HCT116 (cell line): ENCODE measurements around the gene MORC1. TPM values are rescaled to one million over a fixed set of nuclear protein-coding genes. Genes with fewer than 3 reads are reported as not detected.

ENCODE experiments used
- ATAC-seq: fragments of 200-7000 bp; cut with Tn5 transposase; 2 replicates; pipeline ENCODE4 v1.9.1; 2020; ENCODE audit warnings: mild to moderate bottlenecking, moderate library complexity
- BruUV-seq: library from RNA; stranded (reverse); fragments of 400-500 nt; replicated peaks from 2 replicates; lab custom pipeline; 2021; lab: Mats Ljungman, UMichigan
- CTCF ChIA-PET: fragments of 300-600 bp; sonication (Branson Sonifier 250); formaldehyde crosslinking; loops from one replicate; lab custom pipeline; 2021; ENCODE audit warnings: antibody characterized with exemption; lab: Charles Lee
- POLR2A ChIA-PET: fragments of 300-600, 350-600 bp; sonication (Branson Sonifier 250); formaldehyde crosslinking; loops from one replicate; lab custom pipeline; 2021; ENCODE audit warnings: antibody characterized with exemption; lab: Charles Lee
- RAD21 ChIA-PET, 2 experiments: fragments of 300-600 bp; sonication (Branson Sonifier 250); formaldehyde crosslinking; loops; one replicate each; lab custom pipeline; 2023; ENCODE audit warnings: low total read pairs in 2 of 2; ENCODE audit not compliant: uncharacterized antibody in 2 of 2, unreplicated experiment in 2 of 2, low non-redundant PET in 1 of 2; lab: Charles Lee
- DNase-seq: peaks from one replicate; pipeline ENCODE4 v3.0.0-alpha.2; 2010; ENCODE audit warnings: low read depth, low spot score
- H2AFZ ChIP-seq: fragments of 200-600 bp; shearing (Covaris generic), sonication (generic); 2 replicates; pipeline ENCODE4 v1.6.1; 2017; ENCODE audit warnings: low read depth, mixed run types, mixed read lengths, antibody characterized with exemption, low read length; ENCODE audit not compliant: poor library complexity, severe bottlenecking
- H3K27ac ChIP-seq: 2 replicates; pipeline ENCODE4 v1.5.1; 2012; ENCODE audit warnings: low read depth, low read length
- H3K27me3 ChIP-seq: fragments of 200-600 bp; sonication (generic); 2 replicates; pipeline ENCODE4 v1.6.1; 2016; ENCODE audit warnings: mixed run types, low read length, mixed read lengths; ENCODE audit not compliant: insufficient read depth
- H3K36me3 ChIP-seq, 2 experiments: fragments of 200-500 bp in 1 of 2; fragments of 200-600 bp in 1 of 2; sonication (Bioruptor generic) in 1 of 2; sonication (generic) in 1 of 2; 2 replicates each; pipeline versions ENCODE4 v1.5.1 to v1.6.1; 2014 to 2016; ENCODE audit warnings: low read length in 2 of 2, inconsistent platforms in 1 of 2, mixed read lengths in 1 of 2, mixed run types in 1 of 2; ENCODE audit not compliant: insufficient read depth in 2 of 2, control insufficient read depth in 1 of 2
- H3K4me1 ChIP-seq, 2 experiments: fragments of 200-600 bp in 1 of 2; sonication (generic) in 1 of 2; 2 replicates each; pipeline versions ENCODE4 v1.5.1 to v1.6.1; 2012 to 2017; ENCODE audit warnings: low read length in 2 of 2, inconsistent platforms in 1 of 2, mild to moderate bottlenecking in 1 of 2, mixed read lengths in 1 of 2, mixed run types in 1 of 2, moderate library complexity in 1 of 2; ENCODE audit not compliant: insufficient read depth in 2 of 2, control insufficient read depth in 1 of 2
- H3K4me2 ChIP-seq: fragments of 200-600 bp; sonication (generic); 2 replicates; pipeline ENCODE4 v1.6.1; 2017; ENCODE audit warnings: mixed run types, low read length, mixed read lengths
- H3K4me3 ChIP-seq, 2 experiments: fragments of 200-600 bp in 1 of 2; sonication (generic) in 1 of 2; replicated peaks in 1 of 2; 2 replicates each; pipeline ENCODE4 v1.5.1; 2011 to 2016; ENCODE audit warnings: low read length in 2 of 2, control low read depth in 1 of 2, low read depth in 1 of 2, mild to moderate bottlenecking in 1 of 2, mixed read lengths in 1 of 2, mixed run types in 1 of 2
- H3K79me2 ChIP-seq: fragments of 200-600 bp; sonication (generic); 2 replicates; pipeline ENCODE4 v1.6.1; 2017; ENCODE audit warnings: mild to moderate bottlenecking, mixed run types, low read length, moderate library complexity, mixed read lengths; ENCODE audit not compliant: insufficient read depth
- H3K9ac ChIP-seq: fragments of 200-600 bp; sonication (generic); 2 replicates; pipeline ENCODE4 v1.6.1; 2016; ENCODE audit warnings: low read length, mixed read lengths
- H3K9me2 ChIP-seq: fragments of 200-600 bp; sonication (generic), shearing (Covaris generic); 2 replicates; pipeline ENCODE4 v1.6.1; 2017; ENCODE audit warnings: mixed run types, mild to moderate bottlenecking, moderate library complexity; ENCODE audit not compliant: insufficient read depth
- H3K9me3 ChIP-seq, 2 experiments: fragments of 200-500 bp in 1 of 2; fragments of 200-600 bp in 1 of 2; sonication (Bioruptor generic) in 1 of 2; sonication (generic) in 1 of 2; 2 replicates each; pipeline ENCODE4 v1.6.1; 2014 to 2017; ENCODE audit warnings: low read length in 2 of 2, mixed read lengths in 2 of 2, inconsistent platforms in 1 of 2, low read depth in 1 of 2, mild to moderate bottlenecking in 1 of 2, mixed run types in 1 of 2, moderate library complexity in 1 of 2; ENCODE audit not compliant: control insufficient read depth in 1 of 2, insufficient read depth in 1 of 2
- H4K20me1 ChIP-seq: fragments of 200-600 bp; sonication (generic), shearing (Covaris generic); 2 replicates; pipeline ENCODE4 v1.6.1; 2017; ENCODE audit warnings: mixed run types, mild to moderate bottlenecking, moderate library complexity; ENCODE audit not compliant: insufficient read depth
- EZH2 ChIP-seq: fragments of 200-600 bp; sonication (generic); IDR thresholded peaks from 2 replicates; pipeline ENCODE4 v1.6.1; 2017; ENCODE audit warnings: antibody characterized with exemption, mixed run types
- FOSL1 ChIP-seq: IDR thresholded peaks from 2 replicates; pipeline ENCODE4 v1.6.1; 2012; ENCODE audit warnings: low read depth
- POLR2A ChIP-seq: IDR thresholded peaks from 2 replicates; pipeline ENCODE4 v1.7.0; 2011; ENCODE audit warnings: borderline replicate concordance; ENCODE audit not compliant: insufficient read depth, insufficient read length; ENCODE audit errors: extremely low read depth
- SRF ChIP-seq: IDR thresholded peaks from 2 replicates; pipeline ENCODE4 v1.6.1; 2012; ENCODE audit warnings: low read depth
- intact Hi-C: fragments of 100-400 bp; cut with micrococcal nuclease; formaldehyde crosslinking; loops from 2 replicates; pipeline ENCODE4 v1.10.0; 2022
- total RNA-seq: library from RNA; stranded (reverse); gene quantifications from one replicate; pipeline ENCODE4 v1.2.1, GENCODE V29; 2021; ENCODE audit not compliant: unreplicated experiment
- TF ChIP-seq, protein P1 (sequence below), 3 experiments: fragments of 200-600 bp in 1 of 3; sonication (generic) in 1 of 3; IDR thresholded peaks in 2 of 3; conservative IDR thresholded peaks in 1 of 3; 2 replicates each; pipeline ENCODE4 v1.5.1; 2012 to 2017; ENCODE audit warnings: low read depth in 2 of 3, low read length in 2 of 3, antibody characterized with exemption in 1 of 3, borderline replicate concordance in 1 of 3, control low read depth in 1 of 3, mild to moderate bottlenecking in 1 of 3, mixed read lengths in 1 of 3, mixed run types in 1 of 3, moderate library complexity in 1 of 3; ENCODE audit not compliant: insufficient read depth in 1 of 3
- TF ChIP-seq, protein P2 (sequence below): IDR thresholded peaks from 2 replicates; pipeline ENCODE4 v1.6.1; 2012; ENCODE audit warnings: low read depth

Gene MORC1
- total RNA-seq, 1 experiment from 2014 or later: not detected

DNA sequence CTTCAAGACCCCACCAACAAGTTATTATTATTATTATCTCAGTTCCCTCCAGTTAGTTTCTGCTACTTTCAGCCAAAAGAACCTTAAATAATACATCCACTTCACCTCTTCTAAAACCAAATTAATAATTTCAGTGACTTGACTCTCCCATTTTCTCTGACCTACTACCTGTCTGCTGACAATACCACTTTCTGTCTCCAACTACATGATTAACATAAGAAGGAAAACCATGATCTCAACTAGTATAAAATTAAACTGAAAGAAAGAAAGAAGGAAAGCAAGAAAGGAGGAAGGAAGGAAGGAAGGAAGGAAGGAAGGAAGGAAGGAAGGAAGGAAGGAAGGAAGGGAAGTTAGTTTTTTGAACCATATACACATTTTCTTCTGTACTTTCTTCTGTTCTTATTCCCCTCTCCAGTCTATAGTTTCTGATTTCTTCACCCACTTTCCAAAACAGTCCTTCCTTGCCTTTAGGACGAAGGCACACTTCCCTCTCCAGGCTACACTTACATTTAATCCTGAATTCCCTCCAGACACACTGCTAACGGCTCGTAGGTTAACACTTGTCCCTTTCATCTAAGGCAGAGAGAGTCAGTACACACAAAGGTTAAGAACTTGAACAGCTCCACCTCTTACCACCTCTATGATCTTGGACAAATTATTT is 84.8 kb downstream of the MORC1 start (continued):
- TF ChIP-seq, protein P1, sequence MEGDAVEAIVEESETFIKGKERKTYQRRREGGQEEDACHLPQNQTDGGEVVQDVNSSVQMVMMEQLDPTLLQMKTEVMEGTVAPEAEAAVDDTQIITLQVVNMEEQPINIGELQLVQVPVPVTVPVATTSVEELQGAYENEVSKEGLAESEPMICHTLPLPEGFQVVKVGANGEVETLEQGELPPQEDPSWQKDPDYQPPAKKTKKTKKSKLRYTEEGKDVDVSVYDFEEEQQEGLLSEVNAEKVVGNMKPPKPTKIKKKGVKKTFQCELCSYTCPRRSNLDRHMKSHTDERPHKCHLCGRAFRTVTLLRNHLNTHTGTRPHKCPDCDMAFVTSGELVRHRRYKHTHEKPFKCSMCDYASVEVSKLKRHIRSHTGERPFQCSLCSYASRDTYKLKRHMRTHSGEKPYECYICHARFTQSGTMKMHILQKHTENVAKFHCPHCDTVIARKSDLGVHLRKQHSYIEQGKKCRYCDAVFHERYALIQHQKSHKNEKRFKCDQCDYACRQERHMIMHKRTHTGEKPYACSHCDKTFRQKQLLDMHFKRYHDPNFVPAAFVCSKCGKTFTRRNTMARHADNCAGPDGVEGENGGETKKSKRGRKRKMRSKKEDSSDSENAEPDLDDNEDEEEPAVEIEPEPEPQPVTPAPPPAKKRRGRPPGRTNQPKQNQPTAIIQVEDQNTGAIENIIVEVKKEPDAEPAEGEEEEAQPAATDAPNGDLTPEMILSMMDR (IDR thresholded peaks at IDR 0.05 in 2 of 3, conservative IDR thresholded peaks at IDR 0.05 in 1 of 3; ENCODE audit: borderline replicate concordance in 1 of 3, insufficient read depth in 1 of 3, low read depth in 2 of 3, low read length in 2 of 3): no peak
- TF ChIP-seq SRF: no peak
- no peak for TF ChIP-seq POLR2A

DNA sequence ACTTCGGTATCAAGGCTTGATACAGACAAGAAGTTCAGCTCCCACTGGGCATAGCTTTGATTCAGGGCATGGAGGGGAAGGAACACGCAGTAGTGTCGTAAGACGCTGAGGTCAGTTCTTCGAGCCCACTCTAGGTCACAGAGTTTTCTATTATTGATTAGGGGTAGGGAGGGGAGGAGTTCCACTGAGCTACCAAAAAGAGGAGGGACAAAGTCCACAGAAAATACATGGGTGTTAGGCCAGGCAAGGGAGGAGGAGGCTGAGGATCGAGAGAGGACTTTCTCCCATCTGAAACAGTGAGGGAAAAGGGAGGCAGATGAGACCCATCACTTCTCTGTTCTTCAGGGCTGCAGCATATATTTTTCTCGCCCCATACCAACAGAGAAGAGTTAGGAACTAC is 89.2 kb downstream of the MORC1 start:
- Histone ChIP-seq H3K9ac (no peak overlapping the region), H3K4me2 (no peak overlapping the region), H3K36me3 (no peaks in the 10 kb centered on the region), H4K20me1 (no peaks in the 10 kb centered on the region), H3K4me1 (no peaks in the 10 kb centered on the region), H3K9me3 (no peaks in the 10 kb centered on the region), H3K4me3 (no peak overlapping the region), H3K79me2 (no peaks in the 10 kb centered on the region), H3K27ac (no peak overlapping the region), H3K9me2 (no peaks in the 10 kb centered on the region), H2AFZ (no peak overlapping the region), H3K27me3 (peaks cover 5% of the 10 kb centered on the region; the same call in 1 of the 2 replicates)
- no peak for DNase-seq
- no peak for ATAC-seq
- no TSS peak for BruUV-seq
- intact Hi-C loops: loop anchor here (10.0 kb wide), 1 partner anchor 196 kb away; no protein-coding TSS in a partner anchor
- ChIA-PET CTCF (no interaction called here), POLR2A (no interaction called here), RAD21 (no interaction called here)
- TF ChIP-seq EZH2 (no peak), FOSL1 (no peak), POLR2A (no peak)
- TF ChIP-seq, protein P2, sequence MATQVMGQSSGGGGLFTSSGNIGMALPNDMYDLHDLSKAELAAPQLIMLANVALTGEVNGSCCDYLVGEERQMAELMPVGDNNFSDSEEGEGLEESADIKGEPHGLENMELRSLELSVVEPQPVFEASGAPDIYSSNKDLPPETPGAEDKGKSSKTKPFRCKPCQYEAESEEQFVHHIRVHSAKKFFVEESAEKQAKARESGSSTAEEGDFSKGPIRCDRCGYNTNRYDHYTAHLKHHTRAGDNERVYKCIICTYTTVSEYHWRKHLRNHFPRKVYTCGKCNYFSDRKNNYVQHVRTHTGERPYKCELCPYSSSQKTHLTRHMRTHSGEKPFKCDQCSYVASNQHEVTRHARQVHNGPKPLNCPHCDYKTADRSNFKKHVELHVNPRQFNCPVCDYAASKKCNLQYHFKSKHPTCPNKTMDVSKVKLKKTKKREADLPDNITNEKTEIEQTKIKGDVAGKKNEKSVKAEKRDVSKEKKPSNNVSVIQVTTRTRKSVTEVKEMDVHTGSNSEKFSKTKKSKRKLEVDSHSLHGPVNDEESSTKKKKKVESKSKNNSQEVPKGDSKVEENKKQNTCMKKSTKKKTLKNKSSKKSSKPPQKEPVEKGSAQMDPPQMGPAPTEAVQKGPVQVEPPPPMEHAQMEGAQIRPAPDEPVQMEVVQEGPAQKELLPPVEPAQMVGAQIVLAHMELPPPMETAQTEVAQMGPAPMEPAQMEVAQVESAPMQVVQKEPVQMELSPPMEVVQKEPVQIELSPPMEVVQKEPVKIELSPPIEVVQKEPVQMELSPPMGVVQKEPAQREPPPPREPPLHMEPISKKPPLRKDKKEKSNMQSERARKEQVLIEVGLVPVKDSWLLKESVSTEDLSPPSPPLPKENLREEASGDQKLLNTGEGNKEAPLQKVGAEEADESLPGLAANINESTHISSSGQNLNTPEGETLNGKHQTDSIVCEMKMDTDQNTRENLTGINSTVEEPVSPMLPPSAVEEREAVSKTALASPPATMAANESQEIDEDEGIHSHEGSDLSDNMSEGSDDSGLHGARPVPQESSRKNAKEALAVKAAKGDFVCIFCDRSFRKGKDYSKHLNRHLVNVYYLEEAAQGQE: no peak
